ENCODE results near the gene GTF3C6. TPM values are rescaled to one million over a fixed set of nuclear protein-coding genes. Genes with fewer than 3 reads are reported as not detected.

GTF3C6 gene
- total and polyA plus RNA-seq, 2 of the 13 experiments (the other 11 are each of a cell fraction or from before 2014, with no cell fraction given): 21.6 to 160 TPM

GRCh38 chr6:110958329-110959192 is at the start of gene GTF3C6 (continued):
- TF ChIP-seq FOXM1 (CRISPR knock-in tag; IDR thresholded peaks at IDR 0.05): no peak
- peak; percentile 93 for TF ChIP-seq ARID4A (CRISPR knock-in tag; IDR thresholded peaks at IDR 0.05; ENCODE audit: borderline replicate concordance)
- TF ChIP-seq TFDP1 (CRISPR knock-in tag; IDR thresholded peaks at IDR 0.05; ENCODE audit: borderline replicate concordance): peak; percentile 83; the same call in 1 of the 2 replicates
- 0 out of 2 replicates have a peak, but pooled peaks have one; percentile 23 for TF ChIP-seq ZFP36L2 (CRISPR knock-in tag; IDR thresholded peaks at IDR 0.05)
- peak; percentile 37 for TF ChIP-seq GMEB2 (CRISPR knock-in tag; IDR thresholded peaks at IDR 0.05; ENCODE audit: low read depth)
- TF ChIP-seq NFE2L2 (IDR thresholded peaks at IDR 0.05; ENCODE audit: low read length): no peak
- no peak for TF ChIP-seq CBX1 (IDR thresholded peaks at IDR 0.05; ENCODE audit: low read depth)
- peak; percentile 26; the same call in 1 of the 2 replicates for TF ChIP-seq MZF1 (CRISPR knock-in tag; IDR thresholded peaks at IDR 0.05; ENCODE audit: borderline replicate concordance)
- peak; percentile 92 for TF ChIP-seq ZNF292 (CRISPR knock-in tag; IDR thresholded peaks at IDR 0.05; ENCODE audit: borderline replicate concordance, low read depth)
- TF ChIP-seq ZNF513 (CRISPR knock-in tag; conservative IDR thresholded peaks at IDR 0.05): no peak
- no peak for TF ChIP-seq USF2 (IDR thresholded peaks at IDR 0.05; ENCODE audit: low read depth, low read length)
- peak; percentile 53; the same call in 1 of the 2 replicates for TF ChIP-seq USF2 (CRISPR knock-in tag; IDR thresholded peaks at IDR 0.05; ENCODE audit: borderline replicate concordance)
- peak; percentile 76; the same call in 1 of the 2 replicates for TF ChIP-seq ZSCAN22 (CRISPR knock-in tag; IDR thresholded peaks at IDR 0.05)
- 0 out of 2 replicates have a peak, but pooled peaks have one; percentile 46 for TF ChIP-seq TEF (CRISPR knock-in tag; IDR thresholded peaks at IDR 0.05)
- TF ChIP-seq ONECUT2 (CRISPR knock-in tag; IDR thresholded peaks at IDR 0.05): peak; percentile 48
